Endothelial cell of umbilical vein (primary cell): ENCODE results near the gene NXPH4. TPM values are rescaled to one million over a fixed set of nuclear protein-coding genes. Genes with fewer than 3 reads are reported as not detected.

Source experiments
- BruUV-seq: library from RNA; stranded (reverse); fragments of 400-500 nt; replicated peaks from 2 replicates; lab custom pipeline; 2021; lab: Mats Ljungman, UMichigan
- CTCF ChIA-PET: fragments of 300-600, 350-600 bp; sonication (Branson Sonifier 250); formaldehyde crosslinking; loops from one replicate; lab custom pipeline; 2021; ENCODE audit warnings: antibody characterized with exemption, inconsistent platforms; lab: Charles Lee
- POLR2A ChIA-PET: fragments of 300-600, 350-600 bp; sonication (Branson Sonifier 250); formaldehyde crosslinking; loops from one replicate; lab custom pipeline; 2021; ENCODE audit warnings: antibody characterized with exemption, inconsistent platforms; lab: Charles Lee
- DNase-seq: peaks from one replicate; pipeline ENCODE4 v3.0.0-alpha.2; 2011; ENCODE audit warnings: low read depth, low spot score
- FAIRE-seq: peaks from 2 replicates; lab custom pipeline; 2011; peaks lifted over from hg19 to GRCh38; lab: Jason Lieb, UNC
- H2AFZ ChIP-seq: 2 replicates; pipeline ENCODE4 v1.6.0; 2012; ENCODE audit warnings: low read depth, low read length, control low read depth, inconsistent platforms
- H3K27ac ChIP-seq: 2 replicates; pipeline ENCODE4 v1.5.1; 2011; ENCODE audit warnings: low read depth, mild to moderate bottlenecking, control low read depth, low read length, moderate library complexity; ENCODE audit not compliant: insufficient read depth
- H3K27me3 ChIP-seq, 2 experiments: 2 replicates each; pipeline versions ENCODE4 v1.6.0 to v1.6.1; 2011; ENCODE audit warnings: low read length in 2 of 2, mixed read lengths in 1 of 2; ENCODE audit not compliant: control insufficient read depth in 2 of 2, insufficient read depth in 2 of 2
- H3K36me3 ChIP-seq, 2 experiments: 2 replicates in 1 of 2; 3 replicates in 1 of 2; pipeline ENCODE4 v1.5.1; 2011; ENCODE audit warnings: low read length in 2 of 2, mild to moderate bottlenecking in 1 of 2, moderate library complexity in 1 of 2; ENCODE audit not compliant: control insufficient read depth in 2 of 2, insufficient read depth in 2 of 2; ENCODE audit errors: extremely low read depth in 1 of 2
- H3K4me1 ChIP-seq: 3 replicates; pipeline ENCODE4 v1.5.1; 2011; ENCODE audit warnings: mild to moderate bottlenecking, low read length; ENCODE audit not compliant: control insufficient read depth, insufficient read depth; ENCODE audit errors: extremely low read depth
- H3K4me2 ChIP-seq: 2 replicates; pipeline ENCODE4 v1.6.1; 2011; ENCODE audit warnings: low read length, control low read depth, mixed read lengths; ENCODE audit not compliant: insufficient read depth
- H3K4me3 ChIP-seq, 3 experiments: fragments of 200-600 bp in 1 of 3; sonication (generic), shearing (Covaris generic) in 1 of 3; replicated peaks in 1 of 3; 2 replicates each; pipeline ENCODE4 v1.5.1; 2011 to 2016; ENCODE audit warnings: control low read depth in 3 of 3, low read length in 3 of 3, mild to moderate bottlenecking in 2 of 3, inconsistent platforms in 1 of 3, low read depth in 1 of 3, moderate library complexity in 1 of 3; ENCODE audit not compliant: insufficient read depth in 1 of 3
- H3K79me2 ChIP-seq: 2 replicates; pipeline ENCODE4 v1.6.0; 2012; ENCODE audit warnings: low read length, inconsistent platforms; ENCODE audit not compliant: control insufficient read depth, insufficient read depth
- H3K9ac ChIP-seq: replicated peaks from 2 replicates; pipeline ENCODE3; 2011; ENCODE audit warnings: low read length, control low read depth; ENCODE audit not compliant: insufficient read depth; ENCODE audit errors: extremely low read depth
- H3K9me1 ChIP-seq: replicated peaks from 3 replicates; pipeline ENCODE4 v1.6.0; 2011; ENCODE audit warnings: mild to moderate bottlenecking, low read length; ENCODE audit not compliant: control insufficient read depth, insufficient read depth; ENCODE audit errors: extremely low read depth
- H3K9me3 ChIP-seq: replicated peaks from 2 replicates; pipeline ENCODE4 v1.5.1; 2012; ENCODE audit warnings: low read length, inconsistent platforms; ENCODE audit not compliant: control insufficient read depth, insufficient read depth
- H4K20me1 ChIP-seq: replicated peaks from 2 replicates; pipeline ENCODE3; 2011; ENCODE audit warnings: mild to moderate bottlenecking, low read length; ENCODE audit not compliant: control insufficient read depth, insufficient read depth; ENCODE audit errors: extremely low read depth
- CTCF ChIP-seq, 2 donors: IDR thresholded peaks; 1 replicate in 1 of 2; 2 replicates in 1 of 2; pipeline ENCODE4 v1.5.1; 2011; ENCODE audit warnings: low read length in 2 of 2, mild to moderate bottlenecking in 2 of 2, moderate library complexity in 2 of 2, control low read depth in 1 of 2, inconsistent platforms in 1 of 2, low read depth in 1 of 2; ENCODE audit not compliant: insufficient read depth in 1 of 2; ENCODE audit errors: extremely low read depth in 1 of 2
- EZH2 ChIP-seq: IDR thresholded peaks from 2 replicates; pipeline ENCODE4 v1.6.1; 2012; ENCODE audit warnings: borderline replicate concordance, low read depth, mild to moderate bottlenecking, moderate library complexity, low read length, inconsistent platforms; ENCODE audit not compliant: severe bottlenecking
- GATA2 ChIP-seq: IDR thresholded peaks from 2 replicates; pipeline ENCODE4 v1.7.0; 2011; ENCODE audit warnings: low read depth, mild to moderate bottlenecking, moderate library complexity, mixed read lengths, low read length; ENCODE audit not compliant: insufficient read length, insufficient read depth
- JUN ChIP-seq: IDR thresholded peaks from 2 replicates; pipeline ENCODE4 v1.6.1; 2011; ENCODE audit warnings: borderline replicate concordance, low read depth; ENCODE audit not compliant: insufficient read length, insufficient read depth
- POLR2AphosphoS5 ChIP-seq: IDR thresholded peaks from 2 replicates; pipeline ENCODE4 v1.6.1; 2012; ENCODE audit warnings: low read depth, mild to moderate bottlenecking, control low read depth, low read length, moderate library complexity; ENCODE audit not compliant: insufficient read depth
- dilution Hi-C: fragments of 300-500 bp; cut with MboI; formaldehyde crosslinking; loops from one replicate; pipeline ENCODE4 v1.15.0; 2019; ENCODE audit warnings: low sequenced_read_pairs; ENCODE audit not compliant: extremely low pct_ligation_motif_present
- intact Hi-C: fragments of 100-400 bp; cut with micrococcal nuclease; formaldehyde crosslinking; loops from one replicate; pipeline ENCODE4 v1.10.0; 2022
- polyA plus RNA-seq, 4 experiments: library from polyadenylated mRNA; depleted of rRNA in 3 of 4; stranded (reverse) in 3 of 4; unstranded in 1 of 4; fragments of >200 nt; gene quantifications; 2 replicates each; pipeline versions ENCODE4 v1.2.1 to v1.2.3, GENCODE V29; 2011 to 2012; ENCODE audit warnings: missing spikeins in 1 of 4
- total RNA-seq: library from RNA; stranded (reverse); gene quantifications from 2 replicates; pipeline ENCODE4 v1.2.3, GENCODE V29; 2021

The NXPH4 gene
- total and polyA plus RNA-seq, 2 donors (not counting 3 experiments of a cell fraction or from before 2014, with no cell fraction given): 0.07 TPM; not detected in 1

- no TSS peak for BruUV-seq
- intact Hi-C loops: loop anchor here (1.0 to 5.0 kb wide), 5 partner anchors 9 to 127 kb away; partner anchors contain the start of genes LRP1 and STAT6
- FAIRE-seq: no peak
Observed at GRCh38 chr12:57239587-57240065, 23.0 kb downstream of the NXPH4 start.

DNA sequence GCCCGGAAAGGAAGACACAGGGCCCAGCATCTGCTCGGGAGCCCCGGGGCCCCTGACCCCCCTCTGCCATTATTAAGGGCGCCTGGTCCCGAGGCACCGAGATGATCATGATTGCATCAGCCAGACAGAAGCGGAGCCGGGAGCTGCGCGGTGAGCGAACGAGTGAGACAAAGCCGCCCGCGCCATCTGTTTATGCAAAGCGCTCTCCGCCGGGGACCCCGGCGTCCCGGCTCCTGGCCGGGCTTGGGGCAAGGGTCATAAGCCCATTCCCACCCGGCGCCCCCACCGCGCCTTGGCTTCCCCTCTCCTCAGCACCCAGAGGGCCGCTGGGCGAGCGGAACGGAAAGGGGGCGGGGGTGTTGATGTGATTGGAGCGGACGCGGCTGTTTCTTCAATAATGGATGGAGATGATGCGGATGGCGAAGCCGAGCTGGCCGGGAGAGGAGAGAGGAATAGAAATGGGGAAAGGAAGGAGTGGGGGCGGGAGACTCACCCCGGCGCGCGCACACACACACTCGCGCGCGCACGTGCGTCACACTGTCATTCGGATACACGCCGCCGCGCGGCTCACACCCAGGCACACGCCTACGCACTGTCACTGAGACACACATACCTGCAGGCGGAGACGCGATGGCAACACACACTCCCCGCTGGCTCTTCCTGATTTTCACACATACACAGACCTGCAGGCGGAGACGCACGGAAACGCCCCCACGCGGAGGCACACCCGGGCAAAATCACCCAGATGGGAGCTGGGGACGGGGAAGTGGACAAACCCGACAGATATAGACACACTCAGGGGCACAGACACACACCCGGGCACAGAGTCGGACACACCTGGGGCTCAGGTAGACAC is 23.7 kb downstream of the NXPH4 start:
- CTCF ChIA-PET: interaction anchor here (0.9 to 10.7 kb wide), 8 partner anchors 10 to 239 kb away, joined by 3 to 214 read pairs (median 36); partner anchors contain the start of genes NXPH4, SHMT2 and STAC3
- no peak overlapping the region for H3K9ac ChIP-seq
- no peaks in the 10 kb centered on the region for H4K20me1 ChIP-seq
- intact Hi-C loops: loop anchor here (5.0 kb wide), 2 partner anchors 113 to 128 kb away; partner anchors contain the start of genes LRP1 and STAT6
- H3K9me1 ChIP-seq: no peaks in the 10 kb centered on the region
- no peak overlapping the region for H3K27ac ChIP-seq
- FAIRE-seq (no peak), DNase-seq (no peak)
- no peaks in the 10 kb centered on the region for H3K79me2 ChIP-seq
- H2AFZ ChIP-seq: peak overlapping the region; percentile 41
- POLR2A ChIA-PET: interaction anchor here (1.1 kb wide), 1 partner anchor 11 kb away, joined by 3 read pairs; the partner anchor contains the start of gene SHMT2
- H3K4me3 ChIP-seq: peak overlapping the region; percentile 30 to 53 (median 40)
- peak overlapping the region; percentile 72 for H3K4me2 ChIP-seq
- peaks cover 28% of the 10 kb centered on the region for H3K4me1 ChIP-seq
- peaks cover 58% of the 10 kb centered on the region in 2 experiments for H3K27me3 ChIP-seq
- BruUV-seq: no TSS peak
- TF ChIP-seq JUN (no peak), CTCF (IDR thresholded peaks at IDR 0.05; ENCODE audit: extremely low read depth in 1 of 2, insufficient read depth in 1 of 2, low read depth in 1 of 2, low read length in 2 of 2) (no peak), GATA2 (no peak)
- H3K36me3 ChIP-seq: no peaks in the 10 kb centered on the region
- no peaks in the 10 kb centered on the region for H3K9me3 ChIP-seq
- dilution Hi-C loops: no loop called here

More at GRCh38 chr12:57239587-57240065, 23.0 kb downstream of the NXPH4 start:
- no peaks in the 10 kb centered on the region for H3K9me3 ChIP-seq
- no peaks in the 10 kb centered on the region for H3K79me2 ChIP-seq
- peak overlapping the region; percentile 30 to 53 (median 40) for H3K4me3 ChIP-seq
- no peaks in the 10 kb centered on the region for H3K36me3 ChIP-seq
- peak overlapping the region; percentile 72 for H3K4me2 ChIP-seq
- H3K9ac ChIP-seq: no peak overlapping the region
- no peaks in the 10 kb centered on the region for H3K9me1 ChIP-seq
- H3K27ac ChIP-seq: no peak overlapping the region
- CTCF ChIA-PET: interaction anchor here (1.0 to 10.7 kb wide), 11 partner anchors 9 to 238 kb away, joined by 4 to 214 read pairs (median 9); partner anchors contain the start of genes NXPH4, SHMT2 and STAC3
- no peak for TF ChIP-seq POLR2AphosphoS5
- TF ChIP-seq EZH2: peak; percentile 3
- peaks cover 28% of the 10 kb centered on the region for H3K4me1 ChIP-seq
- peaks cover 58% of the 10 kb centered on the region in 2 experiments for H3K27me3 ChIP-seq
- POLR2A ChIA-PET: interaction anchor here (1.0 kb wide), 1 partner anchor 10 kb away, joined by 3 read pairs; the partner anchor contains the start of gene SHMT2
- no peaks in the 10 kb centered on the region for H4K20me1 ChIP-seq
- H2AFZ ChIP-seq: peak overlapping the region; percentile 41
- dilution Hi-C loops: no loop called here
- DNase-seq: no peak
